Mesothelial cell of epicardium (in vitro differentiated cells): ENCODE measurements around the gene CALB2. TPM values are rescaled to one million over a fixed set of nuclear protein-coding genes. Genes with fewer than 3 reads are reported as not detected.

ENCODE experiments used
- DNase-seq, 2 experiments: peaks; one replicate each; pipeline ENCODE4 v3.0.0; 2021; ENCODE audit warnings: low spot score in 2 of 2; ENCODE audit not compliant: unreplicated experiment in 2 of 2
- H3K27ac Mint-ChIP-seq: 2 replicates; pipeline ENCODE4 v1.8.0; 2021; ENCODE audit warnings: mixed read lengths
- H3K27me3 Mint-ChIP-seq: 2 replicates; pipeline ENCODE4 v1.8.0; 2021; ENCODE audit warnings: low read depth, mixed read lengths
- H3K36me3 Mint-ChIP-seq: 2 replicates; pipeline ENCODE4 v1.8.0; 2021; ENCODE audit warnings: mixed read lengths
- H3K4me1 Mint-ChIP-seq: 2 replicates; pipeline ENCODE4 v1.8.0; 2021; ENCODE audit warnings: mixed read lengths
- H3K4me3 Mint-ChIP-seq: 2 replicates; pipeline ENCODE4 v1.8.0; 2021; ENCODE audit warnings: mild to moderate bottlenecking, moderate library complexity, mixed read lengths
- H3K9me3 Mint-ChIP-seq: 2 replicates; pipeline ENCODE4 v1.8.0; 2021; ENCODE audit warnings: mixed read lengths
- total RNA-seq: library from RNA; stranded (reverse); gene quantifications from 3 replicates; pipeline ENCODE4 v1.2.1, GENCODE V29; 2021
- TF ChIP-seq, protein P1 (sequence below): fragments of 200-600 bp; sonication (generic); IDR thresholded peaks from one replicate; pipeline ENCODE4 v1.5.0; 2021; ENCODE audit warnings: antibody characterized with exemption; ENCODE audit not compliant: unreplicated experiment

Gene CALB2
- total RNA-seq, 1 donor from 2014 or later: 0.22 TPM

- Mint-ChIP-seq H3K9me3 (peaks cover 3% of the 10 kb centered on the region), H3K4me1 (peaks cover 5% of the 10 kb centered on the region), H3K36me3 (no peaks in the 10 kb centered on the region), H3K4me3 (no peak overlapping the region), H3K27ac (no peak overlapping the region), H3K27me3 (peaks cover 78% of the 10 kb centered on the region)
- TF ChIP-seq, protein P1, sequence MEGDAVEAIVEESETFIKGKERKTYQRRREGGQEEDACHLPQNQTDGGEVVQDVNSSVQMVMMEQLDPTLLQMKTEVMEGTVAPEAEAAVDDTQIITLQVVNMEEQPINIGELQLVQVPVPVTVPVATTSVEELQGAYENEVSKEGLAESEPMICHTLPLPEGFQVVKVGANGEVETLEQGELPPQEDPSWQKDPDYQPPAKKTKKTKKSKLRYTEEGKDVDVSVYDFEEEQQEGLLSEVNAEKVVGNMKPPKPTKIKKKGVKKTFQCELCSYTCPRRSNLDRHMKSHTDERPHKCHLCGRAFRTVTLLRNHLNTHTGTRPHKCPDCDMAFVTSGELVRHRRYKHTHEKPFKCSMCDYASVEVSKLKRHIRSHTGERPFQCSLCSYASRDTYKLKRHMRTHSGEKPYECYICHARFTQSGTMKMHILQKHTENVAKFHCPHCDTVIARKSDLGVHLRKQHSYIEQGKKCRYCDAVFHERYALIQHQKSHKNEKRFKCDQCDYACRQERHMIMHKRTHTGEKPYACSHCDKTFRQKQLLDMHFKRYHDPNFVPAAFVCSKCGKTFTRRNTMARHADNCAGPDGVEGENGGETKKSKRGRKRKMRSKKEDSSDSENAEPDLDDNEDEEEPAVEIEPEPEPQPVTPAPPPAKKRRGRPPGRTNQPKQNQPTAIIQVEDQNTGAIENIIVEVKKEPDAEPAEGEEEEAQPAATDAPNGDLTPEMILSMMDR: no peak
- no peak for DNase-seq
Measured at GRCh38 chr16:71428385-71428784, 69.9 kb downstream of the CALB2 start.

GRCh38 chr16:71428883-71429282, 70.4 kb downstream of the CALB2 start:
- peaks cover 5% of the 10 kb centered on the region for H3K4me1 Mint-ChIP-seq
- peaks cover 3% of the 10 kb centered on the region for H3K9me3 Mint-ChIP-seq
- TF ChIP-seq, protein P1: no peak
- no peaks in the 10 kb centered on the region for H3K36me3 Mint-ChIP-seq
- no peak for DNase-seq
- no peak overlapping the region for H3K4me3 Mint-ChIP-seq
- peaks cover 78% of the 10 kb centered on the region for H3K27me3 Mint-ChIP-seq
- H3K27ac Mint-ChIP-seq: no peak overlapping the region

DNA sequence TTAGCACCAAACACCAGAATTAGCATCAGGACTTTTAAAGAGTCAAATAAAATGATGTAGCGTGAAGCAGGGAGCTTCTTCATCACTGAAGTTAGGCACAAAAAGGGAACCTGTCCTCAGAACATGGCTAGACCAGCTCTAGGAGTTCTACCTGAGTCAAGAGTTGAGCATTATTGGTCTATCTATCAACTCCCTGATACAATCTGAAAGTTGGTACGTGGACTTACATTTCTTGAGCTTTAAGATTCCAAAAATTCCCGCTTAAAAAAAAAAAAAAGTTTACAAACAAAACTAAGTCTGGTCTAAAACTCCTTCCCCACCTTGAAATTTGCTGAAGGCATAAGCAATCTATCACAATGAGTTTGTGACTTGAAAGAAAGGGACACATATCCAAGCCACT, 71.1 kb downstream of the CALB2 start:
- peaks cover 3% of the 10 kb centered on the region for H3K9me3 Mint-ChIP-seq
- H3K27ac Mint-ChIP-seq: no peak overlapping the region
- H3K4me3 Mint-ChIP-seq: no peak overlapping the region
- peaks cover 75% of the 10 kb centered on the region for H3K27me3 Mint-ChIP-seq
- no peaks in the 10 kb centered on the region for H3K36me3 Mint-ChIP-seq
- no peak for DNase-seq
- peaks cover 5% of the 10 kb centered on the region for H3K4me1 Mint-ChIP-seq
- TF ChIP-seq, protein P1: no peak

GRCh38 chr16:71430744-71431143, 72.2 kb downstream of the CALB2 start:
- peaks cover 5% of the 10 kb centered on the region for H3K4me1 Mint-ChIP-seq
- H3K9me3 Mint-ChIP-seq: peaks cover 3% of the 10 kb centered on the region
- TF ChIP-seq, protein P1: no peak
- H3K27ac Mint-ChIP-seq: no peak overlapping the region
- DNase-seq: no peak
- peaks cover 69% of the 10 kb centered on the region for H3K27me3 Mint-ChIP-seq
- no peaks in the 10 kb centered on the region for H3K36me3 Mint-ChIP-seq
- H3K4me3 Mint-ChIP-seq: no peak overlapping the region

DNA sequence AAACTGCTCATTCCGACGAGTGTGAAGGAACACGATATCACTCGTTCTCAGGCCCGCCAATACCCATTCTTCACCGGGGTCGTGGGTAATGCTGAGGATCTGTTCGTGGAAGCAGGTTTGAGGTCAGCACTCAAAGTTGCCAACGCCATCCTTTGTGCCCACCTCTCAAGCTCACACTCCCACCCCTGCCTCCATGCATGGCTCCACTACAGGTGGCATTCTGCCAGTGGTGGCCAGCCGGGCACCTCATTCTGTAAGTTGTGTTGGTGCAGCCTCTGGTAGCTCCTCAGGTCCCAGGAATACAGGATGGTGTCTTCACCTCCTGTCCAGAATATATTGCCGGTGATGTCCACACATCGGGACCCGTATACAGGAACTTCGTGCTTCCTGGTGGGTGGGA, 72.7 kb downstream of the CALB2 start:
- Mint-ChIP-seq H3K4me1 (peaks cover 5% of the 10 kb centered on the region), H3K9me3 (peaks cover 3% of the 10 kb centered on the region)
- TF ChIP-seq, protein P1: no peak

GRCh38 chr16:71431991-71432390, 73.5 kb downstream of the CALB2 start:
- H3K36me3 Mint-ChIP-seq: no peaks in the 10 kb centered on the region
- no peaks in the 10 kb centered on the region for H3K4me1 Mint-ChIP-seq
- DNase-seq: no peak
- no peak overlapping the region for H3K4me3 Mint-ChIP-seq
- no peak overlapping the region for H3K27ac Mint-ChIP-seq
- peaks cover 3% of the 10 kb centered on the region for H3K9me3 Mint-ChIP-seq
- TF ChIP-seq, protein P1: no peak
- peaks cover 68% of the 10 kb centered on the region for H3K27me3 Mint-ChIP-seq

More for the DNA sequence above, 72.7 kb downstream of the CALB2 start:
- H3K36me3 Mint-ChIP-seq: no peaks in the 10 kb centered on the region
- peaks cover 69% of the 10 kb centered on the region for H3K27me3 Mint-ChIP-seq
- no peak overlapping the region for H3K27ac Mint-ChIP-seq
- DNase-seq: no peak
- H3K4me3 Mint-ChIP-seq: no peak overlapping the region
